ENCODE data around the gene SNIP1. TPM values are rescaled to one million over a fixed set of nuclear protein-coding genes. Genes with fewer than 3 reads are reported as not detected.
A peak's percentile ranks its signal among the peaks of the same experiment; 100 is the strongest.

SNIP1 gene
- total and polyA plus RNA-seq, 2 experiments from 2014 or later: 6.1 to 12.8 TPM

DNA sequence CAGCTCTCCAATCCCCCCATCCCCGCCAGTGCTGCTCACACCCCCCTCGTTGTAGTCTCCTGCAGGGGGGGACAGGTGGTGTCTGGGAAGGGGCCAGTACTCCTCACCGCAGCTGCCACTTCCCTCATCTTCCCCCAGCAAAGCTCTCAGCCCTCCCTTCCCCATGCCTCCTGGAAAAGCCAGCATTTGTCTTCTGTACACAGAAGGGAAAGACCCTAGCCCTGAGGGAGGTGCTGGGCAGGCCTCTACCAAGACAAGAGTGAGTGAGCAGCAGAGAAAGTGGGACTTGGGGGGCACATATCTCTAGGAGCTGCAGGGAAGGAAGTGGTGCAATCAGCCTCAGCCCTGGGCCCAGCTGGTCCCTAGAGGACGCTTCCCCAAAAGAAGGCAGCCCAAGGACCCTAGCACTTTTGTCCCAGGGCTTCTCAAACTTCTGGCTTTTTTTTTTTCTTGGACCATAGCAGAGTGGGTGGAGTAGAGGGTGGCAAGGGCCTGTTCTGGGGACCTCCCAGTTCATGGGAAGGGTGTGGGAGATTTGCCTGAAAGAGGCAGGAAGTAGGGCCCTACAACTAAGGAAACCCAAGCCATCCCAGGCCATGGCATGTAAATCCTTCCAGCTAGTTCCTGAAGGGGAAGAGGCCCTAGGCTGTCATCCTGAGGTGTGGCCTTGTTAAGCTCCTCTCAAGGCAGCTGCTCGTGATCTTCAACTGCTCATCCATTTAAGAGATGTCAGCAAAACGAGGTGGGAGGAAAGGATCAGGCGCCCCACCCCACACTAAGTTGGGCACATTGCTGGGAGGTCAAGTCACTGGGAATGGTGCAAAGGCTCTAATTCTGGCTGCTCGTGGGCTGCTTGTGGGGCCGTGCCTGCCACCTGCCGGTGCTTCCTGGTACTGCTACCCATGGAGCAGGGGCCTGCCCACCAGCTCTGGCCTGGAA, 67.1 kb downstream of the SNIP1 start:
- no peak overlapping the region for H3K27ac ChIP-seq
- H3K27me3 ChIP-seq: no peaks in the 10 kb centered on the region
- no peaks in the 10 kb centered on the region for H3K4me1 ChIP-seq (ENCODE audit: low read depth)
- H3K4me3 ChIP-seq: no peak overlapping the region
- peaks cover 4% of the 10 kb centered on the region for H3K36me3 ChIP-seq
- TF ChIP-seq, protein P1, sequence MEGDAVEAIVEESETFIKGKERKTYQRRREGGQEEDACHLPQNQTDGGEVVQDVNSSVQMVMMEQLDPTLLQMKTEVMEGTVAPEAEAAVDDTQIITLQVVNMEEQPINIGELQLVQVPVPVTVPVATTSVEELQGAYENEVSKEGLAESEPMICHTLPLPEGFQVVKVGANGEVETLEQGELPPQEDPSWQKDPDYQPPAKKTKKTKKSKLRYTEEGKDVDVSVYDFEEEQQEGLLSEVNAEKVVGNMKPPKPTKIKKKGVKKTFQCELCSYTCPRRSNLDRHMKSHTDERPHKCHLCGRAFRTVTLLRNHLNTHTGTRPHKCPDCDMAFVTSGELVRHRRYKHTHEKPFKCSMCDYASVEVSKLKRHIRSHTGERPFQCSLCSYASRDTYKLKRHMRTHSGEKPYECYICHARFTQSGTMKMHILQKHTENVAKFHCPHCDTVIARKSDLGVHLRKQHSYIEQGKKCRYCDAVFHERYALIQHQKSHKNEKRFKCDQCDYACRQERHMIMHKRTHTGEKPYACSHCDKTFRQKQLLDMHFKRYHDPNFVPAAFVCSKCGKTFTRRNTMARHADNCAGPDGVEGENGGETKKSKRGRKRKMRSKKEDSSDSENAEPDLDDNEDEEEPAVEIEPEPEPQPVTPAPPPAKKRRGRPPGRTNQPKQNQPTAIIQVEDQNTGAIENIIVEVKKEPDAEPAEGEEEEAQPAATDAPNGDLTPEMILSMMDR (IDR thresholded peaks at IDR 0.05; ENCODE audit: low read depth, low read length): peak; percentile 99
- peak; percentile 75 to 82 for DNase-seq (ENCODE audit: low read depth in 1 of 2, low spot score in 1 of 2)
- H3K9me3 ChIP-seq (ENCODE audit: low read depth): no peaks in the 10 kb centered on the region

DNA sequence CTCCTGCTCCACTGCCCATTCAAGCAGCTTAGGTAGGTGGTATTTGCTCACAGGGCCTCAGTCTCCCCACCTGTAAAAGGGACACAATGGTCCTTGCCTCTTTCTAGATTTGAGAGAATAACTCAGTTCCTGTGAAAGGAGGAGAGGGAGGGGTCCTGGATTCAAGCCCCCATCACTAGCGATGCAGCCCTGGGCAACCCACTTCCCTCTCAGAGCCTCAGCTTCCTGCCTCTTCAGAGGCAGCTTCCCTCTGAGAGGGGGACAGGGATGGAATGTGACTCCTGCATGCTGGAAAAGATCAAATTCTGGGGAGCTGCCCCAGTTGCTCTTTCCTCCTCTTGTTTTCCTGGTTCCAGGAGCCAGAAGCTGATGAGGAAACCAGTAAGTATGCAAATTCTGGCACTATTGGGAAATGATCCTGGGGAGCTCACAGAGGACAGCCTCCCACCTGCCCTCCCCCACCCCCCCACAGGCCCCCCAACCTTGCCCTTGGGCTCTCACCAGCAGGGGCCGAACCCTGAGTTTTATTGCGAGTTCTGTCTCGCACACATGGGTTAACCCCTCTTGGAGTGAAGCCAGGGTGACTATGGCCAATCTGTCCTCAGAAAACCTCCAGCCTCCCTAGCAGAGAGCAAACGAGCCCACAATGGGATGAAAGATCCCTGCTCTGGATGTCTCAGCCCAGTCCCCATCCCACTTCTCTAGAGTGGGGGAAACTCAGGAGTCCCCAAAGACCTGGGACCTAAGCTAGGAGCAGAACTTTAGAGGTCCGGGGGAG, 68.0 kb downstream of the SNIP1 start:
- H3K4me1 ChIP-seq (ENCODE audit: low read depth): no peaks in the 10 kb centered on the region
- no peaks in the 10 kb centered on the region for H3K27me3 ChIP-seq
- H3K27ac ChIP-seq: no peak overlapping the region
- H3K9me3 ChIP-seq (ENCODE audit: low read depth): no peaks in the 10 kb centered on the region
- TF ChIP-seq, protein P1 (IDR thresholded peaks at IDR 0.05; ENCODE audit: low read depth, low read length): no peak
- H3K4me3 ChIP-seq: no peak overlapping the region
- peak in 1 of 2 donors; percentile 66 for DNase-seq (ENCODE audit: low read depth in 1 of 2, low spot score in 1 of 2)
- H3K36me3 ChIP-seq: peaks cover 7% of the 10 kb centered on the region

Other genes with a start within 250 kb of the SNIP1 start
- 8.8 and 14.0 TPM in 2 replicates for gene ZC3H12A, start 79.7 kb downstream of the SNIP1 start, total RNA-seq
- gene ZC3H12A, start 79.7 kb downstream of the SNIP1 start, polyA plus RNA-seq: 5.2 and 10.1 TPM in 2 replicates
- 138 and 157 TPM in 2 replicates for gene MEAF6, start 39.5 kb downstream of the SNIP1 start, total RNA-seq
- gene MEAF6, start 39.5 kb downstream of the SNIP1 start, polyA plus RNA-seq: 68.2 and 77.0 TPM in 2 replicates
- gene DNALI1, start 2.6 kb upstream of the SNIP1 start, total RNA-seq: 28.7 and 43.2 TPM in 2 replicates
- gene DNALI1, start 2.6 kb upstream of the SNIP1 start, polyA plus RNA-seq: 17.8 and 23.5 TPM in 2 replicates
- gene GNL2, start 41.6 kb upstream of the SNIP1 start, total RNA-seq: 26.4 and 38.6 TPM in 2 replicates
- 55.9 and 78.3 TPM in 2 replicates for gene GNL2, start 41.6 kb upstream of the SNIP1 start, polyA plus RNA-seq
- gene RSPO1, start 80.6 kb upstream of the SNIP1 start, total RNA-seq: 0.71 and 1.1 TPM in 2 replicates
- 0.11 and 1.0 TPM in 2 replicates for gene RSPO1, start 80.6 kb upstream of the SNIP1 start, polyA plus RNA-seq
- gene CDCA8, start 138.2 kb upstream of the SNIP1 start, total RNA-seq: 4.4 and 30.8 TPM in 2 replicates
- 7.0 and 41.8 TPM in 2 replicates for gene CDCA8, start 138.2 kb upstream of the SNIP1 start, polyA plus RNA-seq
- gene EPHA10, start 210.8 kb upstream of the SNIP1 start, total RNA-seq: 0.14 TPM in 1 of 2 replicates, not detected in the other
- gene EPHA10, start 210.8 kb upstream of the SNIP1 start, polyA plus RNA-seq: 0.38 TPM in 1 of 2 replicates, not detected in the other
- 1.3 and 5.4 TPM in 2 replicates for gene MANEAL, start 239.6 kb upstream of the SNIP1 start, total RNA-seq
- gene MANEAL, start 239.6 kb upstream of the SNIP1 start, polyA plus RNA-seq: 1.7 and 4.1 TPM in 2 replicates